H9 (cell line): ENCODE data around the gene CALHM5. TPM values are rescaled to one million over a fixed set of nuclear protein-coding genes. Genes with fewer than 3 reads are reported as not detected.
A peak's percentile ranks its signal among the peaks of the same experiment; 100 is the strongest.

Source experiments
- DNase-seq: peaks from one replicate; pipeline ENCODE4 v3.0.0-alpha.2; 2017
- H2AFZ ChIP-seq: one replicate; pipeline ENCODE4 v1.6.1; 2013; ENCODE audit warnings: mild to moderate bottlenecking, low read length, control low read depth, moderate library complexity
- H2AK5ac ChIP-seq: 2 replicates; pipeline ENCODE4 v1.6.1; 2013; ENCODE audit warnings: low read length, control low read depth, mixed read lengths; ENCODE audit not compliant: insufficient read length
- H2BK120ac ChIP-seq: one replicate; pipeline ENCODE4 v1.6.1; 2013; ENCODE audit warnings: low read depth, mild to moderate bottlenecking, low read length, control low read depth, inconsistent platforms; ENCODE audit not compliant: poor library complexity, severe bottlenecking
- H2BK12ac ChIP-seq: 2 replicates; pipeline ENCODE4 v1.6.1; 2013; ENCODE audit warnings: low read length, control low read depth, mixed read lengths, low read depth; ENCODE audit not compliant: insufficient read length
- H2BK15ac ChIP-seq: 2 replicates; pipeline ENCODE4 v1.6.1; 2013; ENCODE audit warnings: low read depth, low read length, control low read depth
- H2BK20ac ChIP-seq: one replicate; pipeline ENCODE4 v1.6.1; 2013; ENCODE audit warnings: low read depth, mild to moderate bottlenecking, low read length, control low read depth, inconsistent platforms; ENCODE audit not compliant: poor library complexity, severe bottlenecking
- H2BK5ac ChIP-seq: 2 replicates; pipeline ENCODE4 v1.6.1; 2013; ENCODE audit warnings: low read length, control low read depth, mixed read lengths; ENCODE audit not compliant: insufficient read length
- H3K14ac ChIP-seq: 2 replicates; pipeline ENCODE4 v1.6.1; 2013; ENCODE audit warnings: low read length, control low read depth; ENCODE audit not compliant: insufficient read depth
- H3K18ac ChIP-seq: 2 replicates; pipeline ENCODE4 v1.6.1; 2013; ENCODE audit warnings: low read depth, mild to moderate bottlenecking, mixed read lengths, low read length, control low read depth; ENCODE audit not compliant: insufficient read length
- H3K23ac ChIP-seq: 2 replicates; pipeline ENCODE4 v1.6.1; 2013; ENCODE audit warnings: low read length, control low read depth, mixed read lengths, low read depth; ENCODE audit not compliant: insufficient read length
- H3K23me2 ChIP-seq: 2 replicates; pipeline ENCODE4 v1.6.1; 2013; ENCODE audit warnings: low read depth, mild to moderate bottlenecking, mixed read lengths, low read length, control low read depth; ENCODE audit not compliant: insufficient read length, poor library complexity, severe bottlenecking
- H3K27ac ChIP-seq: 2 replicates; pipeline ENCODE4 v1.5.1; 2013; ENCODE audit warnings: low read length, control low read depth, mixed read lengths, low read depth; ENCODE audit not compliant: insufficient read length
- H3K27me3 ChIP-seq: 2 replicates; pipeline ENCODE4 v1.6.1; 2013; ENCODE audit warnings: low read length, control low read depth, inconsistent platforms; ENCODE audit not compliant: insufficient read depth
- H3K4ac ChIP-seq: 2 replicates; pipeline ENCODE4 v1.6.1; 2013; ENCODE audit warnings: low read depth, mild to moderate bottlenecking, control low read depth, inconsistent platforms, low read length, moderate library complexity
- H3K4me1 ChIP-seq: 2 replicates; pipeline ENCODE4 v1.6.1; 2013; ENCODE audit warnings: low read length, control low read depth, inconsistent platforms; ENCODE audit not compliant: insufficient read depth
- H3K4me2 ChIP-seq: 2 replicates; pipeline ENCODE4 v1.6.1; 2013; ENCODE audit warnings: low read length, control low read depth, mixed read lengths; ENCODE audit not compliant: insufficient read length, insufficient read depth
- H3K56ac ChIP-seq: 2 replicates; pipeline ENCODE4 v1.6.1; 2013; ENCODE audit warnings: low read depth, mild to moderate bottlenecking, mixed read lengths, low read length, control low read depth; ENCODE audit not compliant: insufficient read length
- H3K79me1 ChIP-seq: 2 replicates; pipeline ENCODE4 v1.6.1; 2013; ENCODE audit warnings: low read depth, mild to moderate bottlenecking, moderate library complexity, low read length, control low read depth, inconsistent platforms; ENCODE audit not compliant: insufficient read depth, poor library complexity, severe bottlenecking
- H3K79me2 ChIP-seq: 2 replicates; pipeline ENCODE4 v1.6.1; 2013; ENCODE audit warnings: low read length, control low read depth, inconsistent platforms; ENCODE audit not compliant: insufficient read depth
- H3K9ac ChIP-seq: 2 replicates; pipeline ENCODE4 v1.6.1; 2013; ENCODE audit warnings: low read length, control low read depth, mixed read lengths; ENCODE audit not compliant: insufficient read length; ENCODE audit errors: extremely low read depth
- H3K9me3 ChIP-seq: one replicate; pipeline ENCODE4 v1.6.1; 2013; ENCODE audit warnings: low read depth, low read length, inconsistent platforms; ENCODE audit not compliant: control insufficient read depth
- H3T11ph ChIP-seq: one replicate; pipeline ENCODE4 v1.6.1; 2013; ENCODE audit warnings: mild to moderate bottlenecking, low read length, control low read depth, inconsistent platforms
- H4K20me1 ChIP-seq: one replicate; pipeline ENCODE4 v1.6.1; 2013; ENCODE audit not compliant: control insufficient read depth, insufficient read length, insufficient read depth
- H4K5ac ChIP-seq: 2 replicates; pipeline ENCODE4 v1.6.1; 2013; ENCODE audit warnings: low read depth, mild to moderate bottlenecking, mixed read lengths, low read length, control low read depth; ENCODE audit not compliant: insufficient read length
- H4K8ac ChIP-seq: replicated peaks from 2 replicates; pipeline ENCODE4 v1.6.1; 2013; ENCODE audit warnings: low read length, control low read depth, mixed read lengths, low read depth; ENCODE audit not compliant: insufficient read length
- H4K91ac ChIP-seq: 2 replicates; pipeline ENCODE4 v1.6.1; 2013; ENCODE audit warnings: low read depth, mild to moderate bottlenecking, moderate library complexity, mixed read lengths, low read length, control low read depth; ENCODE audit not compliant: insufficient read length
- H3K27ac Mint-ChIP-seq, 3 experiments: 2 replicates in 2 of 3; 3 replicates in 1 of 3; pipeline ENCODE4 v1.8.0; 2020 to 2021; ENCODE audit warnings: mixed read lengths in 3 of 3, mild to moderate bottlenecking in 1 of 3, moderate library complexity in 1 of 3
- H3K27me3 Mint-ChIP-seq: 2 replicates; pipeline ENCODE4 v1.8.0; 2021; ENCODE audit warnings: low read depth, mild to moderate bottlenecking, moderate library complexity, mixed read lengths
- H3K36me3 Mint-ChIP-seq, 3 experiments: 2 replicates in 2 of 3; 3 replicates in 1 of 3; pipeline ENCODE4 v1.8.0; 2020 to 2021; ENCODE audit warnings: low read depth in 3 of 3, mixed read lengths in 3 of 3; ENCODE audit not compliant: insufficient read depth in 1 of 3
- H3K4me1 Mint-ChIP-seq, 2 experiments: 2 replicates each; pipeline ENCODE4 v1.8.0; 2020; ENCODE audit warnings: mixed read lengths in 2 of 2
- H3K4me3 Mint-ChIP-seq, 2 experiments: 2 replicates in 1 of 2; 3 replicates in 1 of 2; pipeline ENCODE4 v1.8.0; 2020 to 2021; ENCODE audit warnings: mild to moderate bottlenecking in 2 of 2, mixed read lengths in 2 of 2, moderate library complexity in 1 of 2
- H3K9me3 Mint-ChIP-seq, 2 experiments: 2 replicates in 1 of 2; 3 replicates in 1 of 2; pipeline ENCODE4 v1.8.0; 2020; ENCODE audit warnings: mild to moderate bottlenecking in 2 of 2, mixed read lengths in 2 of 2, moderate library complexity in 1 of 2
- CTCF ChIP-seq: fragments of 200-600 bp; sonication (generic); conservative IDR thresholded peaks from 3 replicates; pipeline ENCODE4 v1.8.0; 2021; ENCODE audit warnings: antibody characterized with exemption, mild to moderate bottlenecking
- WGBS: extraction: QIAGEN DNeasy Blood & Tissue Kit; methylation state at CpG from one replicate; pipeline ENCODE4 v1.1.7; 2013; ENCODE audit warnings: missing lambda C conversion rate, low lambda C conversion rate, mixed read lengths; ENCODE audit not compliant: insufficient read length; ENCODE audit errors: extremely low coverage; 5-methylcytosine and 5-hydroxymethylcytosine counted together
- total RNA-seq: library from RNA; stranded (reverse); gene quantifications from 2 replicates; pipeline ENCODE4 v1.2.1, GENCODE V29; 2021

The CALHM5 gene
- total RNA-seq, 1 experiment from 2014 or later = 0.09 TPM

GRCh38 chr6:116572162-116572561, 60.7 kb downstream of the CALHM5 start:
- peaks cover 4% of the 10 kb centered on the region; the same call in 1 of the 2 replicates for H3K27me3 Mint-ChIP-seq
- peaks cover 12 to 16% of the 10 kb centered on the region in 2 experiments for H3K4me1 Mint-ChIP-seq
- no peaks in the 10 kb centered on the region for H4K20me1 ChIP-seq
- H3K9ac ChIP-seq = peak overlapping the region; percentile 95
- H3K4ac ChIP-seq = no peak overlapping the region
- H3K23ac ChIP-seq = no peak overlapping the region
- H3K9me3 Mint-ChIP-seq = no peaks in the 10 kb centered on the region
- H3K9me3 ChIP-seq = no peaks in the 10 kb centered on the region
- H3K56ac ChIP-seq = no peak overlapping the region
- no peaks in the 10 kb centered on the region for H3K79me1 ChIP-seq
- H3K27ac Mint-ChIP-seq = peak overlapping the region; percentile 32 to 97 (median 97); a peak in 4 of 7 replicates
- no peak overlapping the region for H3K18ac ChIP-seq
- WGBS = no CpG with 5 or more reads among the region's 7 CpGs
- DNase-seq = no peak
- H3K14ac ChIP-seq = no peak overlapping the region
- H2AK5ac ChIP-seq = no peak overlapping the region
- H2BK5ac ChIP-seq = no peak overlapping the region
- H4K91ac ChIP-seq = no peak overlapping the region
- no peak overlapping the region for H2BK15ac ChIP-seq
- peaks cover 5% of the 10 kb centered on the region for H3K23me2 ChIP-seq
- H3K79me2 ChIP-seq = peaks cover 8% of the 10 kb centered on the region; the same call in 1 of the 2 replicates
- no peak overlapping the region for H2AFZ ChIP-seq
- peaks cover 0 to 18% (median 0%) of the 10 kb centered on the region in 3 experiments; a peak in 4 of 7 replicates for H3K36me3 Mint-ChIP-seq
- H2BK12ac ChIP-seq = no peak overlapping the region
- no peak overlapping the region for H2BK20ac ChIP-seq
- no peak overlapping the region for H3T11ph ChIP-seq
- no peak overlapping the region for H3K27ac ChIP-seq
- peaks cover 2% of the 10 kb centered on the region; the same call in 1 of the 2 replicates for H3K4me1 ChIP-seq
- no peaks in the 10 kb centered on the region for H3K27me3 ChIP-seq
- H4K5ac ChIP-seq = no peak overlapping the region
- no peak overlapping the region for H4K8ac ChIP-seq
- H3K4me2 ChIP-seq = peak overlapping the region; percentile 97
- no peak for TF ChIP-seq CTCF
- H3K4me3 Mint-ChIP-seq = peak overlapping the region; percentile 99 to 100
- H2BK120ac ChIP-seq = no peak overlapping the region

Other genes with a start within 250 kb of the CALHM5 start
- 75.3 and 76.8 TPM in 2 replicates for gene TSPYL1, start 231.7 kb upstream of the CALHM5 start, total RNA-seq
- 41.5 and 45.6 TPM in 2 replicates for gene DSE, start 140.7 kb upstream of the CALHM5 start, total RNA-seq
- gene CALHM6, start 50.3 kb upstream of the CALHM5 start, total RNA-seq = 0.44 and 0.68 TPM in 2 replicates
- gene TRAPPC3L, start 34.0 kb downstream of the CALHM5 start, total RNA-seq = not detected in 2 replicates
- not detected in 2 replicates for gene CALHM4, start 42.1 kb downstream of the CALHM5 start, total RNA-seq
- gene RWDD1, start 59.9 kb downstream of the CALHM5 start, total RNA-seq = 38.8 and 42.0 TPM in 2 replicates
- gene RSPH4A, start 104.8 kb downstream of the CALHM5 start, total RNA-seq = 0.31 and 0.33 TPM in 2 replicates
- gene ZUP1, start 157.1 kb downstream of the CALHM5 start, total RNA-seq = 14.8 and 15.7 TPM in 2 replicates
- 8.0 and 10.5 TPM in 2 replicates for gene KPNA5, start 169.6 kb downstream of the CALHM5 start, total RNA-seq